OCI-LY1 (cell line): Measurements from ENCODE around the gene DPY19L1.

Experiments used
- EZH2 ChIP-seq: fragments of 200-600 bp; sonication (generic), shearing (Covaris generic); IDR thresholded peaks from 2 replicates; pipeline ENCODE4 v1.8.0; 2017; ENCODE audit warnings: borderline replicate concordance, mixed run types, mild to moderate bottlenecking, antibody characterized with exemption, low read length, moderate library complexity, mixed read lengths
- TF ChIP-seq, protein P1 (sequence below): fragments of 200-600 bp; sonication (generic), shearing (Covaris generic); IDR thresholded peaks from 2 replicates; pipeline ENCODE4 v1.5.1; 2017; ENCODE audit warnings: mild to moderate bottlenecking, antibody characterized with exemption, low read length, moderate library complexity, mixed read lengths

DNA sequence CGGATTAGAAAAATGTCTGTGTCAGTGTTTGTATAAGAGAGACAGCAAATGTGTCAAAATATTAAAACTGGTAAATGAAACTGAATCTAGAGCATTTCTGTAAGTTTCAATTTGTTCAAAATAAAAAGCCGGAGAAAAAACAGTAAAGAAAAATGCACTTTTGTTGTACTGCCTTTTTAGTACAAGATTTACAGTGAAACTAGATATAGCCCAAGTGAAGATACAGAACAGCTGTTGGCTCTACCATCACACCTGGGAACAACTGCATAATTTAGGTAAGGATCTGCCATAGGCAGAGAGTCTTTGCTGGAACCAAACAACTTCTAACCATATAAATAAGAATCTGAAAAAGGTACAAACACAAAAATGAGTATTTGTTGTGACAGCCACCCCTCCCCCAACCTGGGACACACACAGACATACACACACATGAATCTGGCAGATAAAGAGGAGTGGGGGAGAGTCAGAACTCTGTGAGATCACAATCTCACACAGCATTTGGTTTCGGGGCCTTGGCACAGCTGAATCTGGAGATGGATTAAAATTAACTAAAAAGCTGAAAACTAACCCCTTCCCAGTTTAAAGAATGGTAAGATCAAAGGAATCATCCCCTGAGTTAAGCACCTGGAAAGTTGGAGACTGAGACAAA lies 54.8 kb downstream of the DPY19L1 start:
- TF ChIP-seq, protein P1, sequence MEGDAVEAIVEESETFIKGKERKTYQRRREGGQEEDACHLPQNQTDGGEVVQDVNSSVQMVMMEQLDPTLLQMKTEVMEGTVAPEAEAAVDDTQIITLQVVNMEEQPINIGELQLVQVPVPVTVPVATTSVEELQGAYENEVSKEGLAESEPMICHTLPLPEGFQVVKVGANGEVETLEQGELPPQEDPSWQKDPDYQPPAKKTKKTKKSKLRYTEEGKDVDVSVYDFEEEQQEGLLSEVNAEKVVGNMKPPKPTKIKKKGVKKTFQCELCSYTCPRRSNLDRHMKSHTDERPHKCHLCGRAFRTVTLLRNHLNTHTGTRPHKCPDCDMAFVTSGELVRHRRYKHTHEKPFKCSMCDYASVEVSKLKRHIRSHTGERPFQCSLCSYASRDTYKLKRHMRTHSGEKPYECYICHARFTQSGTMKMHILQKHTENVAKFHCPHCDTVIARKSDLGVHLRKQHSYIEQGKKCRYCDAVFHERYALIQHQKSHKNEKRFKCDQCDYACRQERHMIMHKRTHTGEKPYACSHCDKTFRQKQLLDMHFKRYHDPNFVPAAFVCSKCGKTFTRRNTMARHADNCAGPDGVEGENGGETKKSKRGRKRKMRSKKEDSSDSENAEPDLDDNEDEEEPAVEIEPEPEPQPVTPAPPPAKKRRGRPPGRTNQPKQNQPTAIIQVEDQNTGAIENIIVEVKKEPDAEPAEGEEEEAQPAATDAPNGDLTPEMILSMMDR, result no peak
- TF ChIP-seq EZH2, result no peak
